ENCODE data around the gene EFCAB12.

DNA sequence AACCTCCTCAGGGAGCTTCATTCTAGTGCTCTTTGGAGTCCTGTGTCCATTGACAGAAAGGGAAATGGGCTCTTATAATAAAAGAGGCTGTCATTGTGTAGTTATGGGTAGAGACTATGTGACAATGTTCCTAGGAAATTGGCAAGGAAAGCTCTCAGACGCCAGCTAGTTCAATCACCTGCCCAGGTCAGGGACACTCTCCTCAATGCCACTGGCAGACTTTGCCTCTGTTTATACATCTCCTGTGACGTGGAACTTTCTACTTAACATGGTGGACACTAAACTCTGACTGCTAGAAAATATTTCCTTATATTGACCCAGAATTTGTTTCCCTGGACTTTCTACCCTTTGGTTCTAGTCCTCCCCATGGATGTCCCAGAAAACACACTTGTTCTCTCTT, 2.8 kb downstream of the EFCAB12 start:
- TF ChIP-seq, protein P1, sequence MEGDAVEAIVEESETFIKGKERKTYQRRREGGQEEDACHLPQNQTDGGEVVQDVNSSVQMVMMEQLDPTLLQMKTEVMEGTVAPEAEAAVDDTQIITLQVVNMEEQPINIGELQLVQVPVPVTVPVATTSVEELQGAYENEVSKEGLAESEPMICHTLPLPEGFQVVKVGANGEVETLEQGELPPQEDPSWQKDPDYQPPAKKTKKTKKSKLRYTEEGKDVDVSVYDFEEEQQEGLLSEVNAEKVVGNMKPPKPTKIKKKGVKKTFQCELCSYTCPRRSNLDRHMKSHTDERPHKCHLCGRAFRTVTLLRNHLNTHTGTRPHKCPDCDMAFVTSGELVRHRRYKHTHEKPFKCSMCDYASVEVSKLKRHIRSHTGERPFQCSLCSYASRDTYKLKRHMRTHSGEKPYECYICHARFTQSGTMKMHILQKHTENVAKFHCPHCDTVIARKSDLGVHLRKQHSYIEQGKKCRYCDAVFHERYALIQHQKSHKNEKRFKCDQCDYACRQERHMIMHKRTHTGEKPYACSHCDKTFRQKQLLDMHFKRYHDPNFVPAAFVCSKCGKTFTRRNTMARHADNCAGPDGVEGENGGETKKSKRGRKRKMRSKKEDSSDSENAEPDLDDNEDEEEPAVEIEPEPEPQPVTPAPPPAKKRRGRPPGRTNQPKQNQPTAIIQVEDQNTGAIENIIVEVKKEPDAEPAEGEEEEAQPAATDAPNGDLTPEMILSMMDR (IDR thresholded peaks at IDR 0.05; ENCODE audit: low read depth, low read length), result no peak
- TF ChIP-seq EZH2phosphoT487 (IDR thresholded peaks at IDR 0.05; ENCODE audit: low read depth), result no peak
